Colon (tissue), 2 donors: ENCODE results near the gene MUSK.
A peak's percentile ranks its signal among the peaks of the same experiment; 100 is the strongest.

Experiments
- FAIRE-seq: peaks from 2 replicates; lab custom pipeline; 2012; peaks lifted over from hg19 to GRCh38; lab: Jason Lieb, UNC
- donor health status: control.
- donor health status: control.

Gene MUSK

GRCh38 chr9:110668570-110669167 is at the start of gene MUSK:
Gene MUSK, plus strand, starts transcription at chr9:110668791. Its CDS starts 114 bp downstream, at chr9:110668905.
- FAIRE-seq: no peak

DNA sequence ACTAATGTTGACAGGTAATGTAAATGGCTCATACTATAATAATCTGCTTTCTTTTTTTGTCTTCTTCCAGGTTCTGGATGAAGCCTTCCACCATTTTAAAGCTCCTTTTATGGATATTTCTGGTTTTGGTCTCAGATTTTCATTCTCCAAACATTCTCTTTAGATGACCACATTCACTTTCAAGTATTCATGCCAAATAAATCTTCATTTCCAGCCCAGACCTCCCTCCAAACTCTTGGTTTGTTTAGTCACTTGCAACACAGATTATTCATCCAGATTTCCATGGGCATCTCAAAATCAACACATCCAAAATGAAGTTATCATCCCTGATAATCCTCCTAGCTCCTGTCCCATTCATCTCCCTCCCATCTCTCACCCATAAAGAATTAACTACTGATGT is 48.8 kb upstream of the MUSK start:
- FAIRE-seq: no peak

DNA sequence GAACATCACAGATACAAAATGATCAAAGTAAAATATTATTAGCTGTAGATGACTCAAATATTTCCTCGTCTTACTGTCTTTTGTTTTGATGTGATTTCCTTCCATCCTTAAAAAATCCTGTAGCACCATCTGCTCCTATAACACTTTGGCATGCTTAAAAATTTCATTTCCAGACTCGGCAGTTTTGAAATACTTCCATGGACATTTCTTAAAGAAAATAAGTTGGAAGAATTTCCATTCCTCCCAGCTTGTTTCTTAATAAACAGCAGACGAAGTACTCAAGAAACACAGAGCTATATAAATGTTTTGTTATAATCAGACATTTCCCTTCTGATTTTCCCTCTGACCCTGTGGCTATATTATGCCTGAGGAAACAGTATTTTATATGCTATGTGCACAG is 47.9 kb upstream of the MUSK start:
- no peak for FAIRE-seq

DNA sequence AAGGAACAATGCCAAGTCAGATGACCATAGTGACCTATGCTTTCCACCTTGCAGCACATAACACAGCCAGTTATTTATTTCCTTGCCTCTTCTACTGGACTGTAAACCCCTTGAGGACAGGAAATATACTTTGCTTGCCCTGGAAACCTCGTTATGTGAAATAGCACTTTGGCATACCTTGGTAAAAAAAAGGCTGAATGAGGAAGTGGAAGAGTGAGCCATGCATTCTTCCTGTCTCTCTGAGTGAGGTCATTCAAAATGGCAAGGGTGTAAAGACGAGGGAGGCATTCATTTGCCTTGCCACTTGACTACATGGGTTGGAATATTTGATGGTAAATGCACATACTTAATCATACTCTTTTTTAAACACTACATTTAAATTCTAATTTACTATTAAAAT is 46.2 kb upstream of the MUSK start:
- FAIRE-seq: no peak

DNA sequence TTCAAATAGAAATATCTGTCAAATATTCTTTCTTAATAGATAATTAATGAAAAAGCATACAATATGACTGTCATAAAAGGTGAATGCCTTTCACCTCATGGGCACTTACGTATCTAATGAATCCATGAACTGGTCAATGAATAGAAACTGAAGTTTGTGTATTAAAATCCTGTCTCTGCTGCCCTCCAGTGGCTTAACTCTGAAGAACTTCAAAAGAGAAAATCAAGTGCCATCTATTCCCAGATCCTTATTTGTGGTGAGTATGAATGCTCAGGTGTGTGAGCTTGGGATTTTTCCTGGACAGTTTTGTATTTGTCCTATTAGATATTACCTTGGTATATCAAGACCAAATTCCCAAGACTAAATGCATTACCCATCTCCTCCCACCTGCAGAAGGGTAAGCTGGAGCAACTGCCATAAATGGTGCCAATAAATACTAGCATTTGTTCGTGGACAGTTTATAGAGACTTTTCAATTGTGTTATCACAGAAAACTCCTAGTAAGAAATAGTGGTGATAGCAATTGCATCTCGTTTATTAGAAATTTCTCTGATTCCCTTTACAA is 45.0 kb upstream of the MUSK start:
- FAIRE-seq: peak; percentile 24

- FAIRE-seq: no peak
Measured at GRCh38 chr9:110626101-110626829, 42.3 kb upstream of the MUSK start.

DNA sequence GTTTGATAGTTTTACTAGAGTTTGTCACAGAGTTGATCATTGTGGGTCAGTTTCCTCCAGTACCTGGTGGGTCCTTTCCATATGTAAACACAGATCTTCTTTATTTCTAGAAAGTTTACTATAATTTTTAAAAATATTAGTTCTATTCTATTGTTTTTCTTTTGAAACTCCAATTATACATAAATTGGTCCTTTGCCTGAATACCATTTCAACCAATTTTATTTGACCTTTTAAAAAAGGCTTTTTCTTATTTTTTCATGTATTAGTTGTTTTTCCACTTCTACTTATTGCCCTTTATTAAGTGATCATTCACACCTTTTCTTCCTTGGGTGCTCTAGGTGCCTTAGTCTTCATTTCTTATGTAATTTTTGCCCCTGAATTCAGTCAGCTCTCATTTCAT is 33.0 kb upstream of the MUSK start:
- FAIRE-seq: no peak

DNA sequence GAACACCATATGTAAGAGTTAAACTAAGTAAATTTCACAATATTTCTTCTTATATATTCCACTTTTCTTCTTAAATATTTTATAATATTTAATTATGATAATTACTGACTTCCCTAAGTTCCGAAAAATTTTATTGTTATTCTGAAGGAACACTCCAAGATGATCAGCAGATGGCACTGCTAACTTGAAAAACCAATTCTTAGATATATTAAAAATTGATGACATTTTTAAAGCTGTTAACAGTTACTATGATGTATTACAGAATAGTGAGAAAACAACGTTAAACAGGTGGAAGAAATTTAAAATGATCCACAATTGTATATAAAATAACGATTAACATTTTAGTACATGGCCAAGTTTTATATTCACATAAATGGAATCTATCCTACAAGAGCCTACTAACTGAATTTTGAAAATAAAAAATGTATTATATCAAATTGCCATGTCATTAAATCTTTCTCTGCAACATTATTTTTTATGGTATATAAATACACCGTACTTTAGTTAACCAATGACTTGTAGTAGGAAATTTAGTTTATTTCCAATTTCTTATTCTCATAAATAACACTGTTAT is 30.1 kb upstream of the MUSK start:
- peak; percentile 73 for FAIRE-seq

DNA sequence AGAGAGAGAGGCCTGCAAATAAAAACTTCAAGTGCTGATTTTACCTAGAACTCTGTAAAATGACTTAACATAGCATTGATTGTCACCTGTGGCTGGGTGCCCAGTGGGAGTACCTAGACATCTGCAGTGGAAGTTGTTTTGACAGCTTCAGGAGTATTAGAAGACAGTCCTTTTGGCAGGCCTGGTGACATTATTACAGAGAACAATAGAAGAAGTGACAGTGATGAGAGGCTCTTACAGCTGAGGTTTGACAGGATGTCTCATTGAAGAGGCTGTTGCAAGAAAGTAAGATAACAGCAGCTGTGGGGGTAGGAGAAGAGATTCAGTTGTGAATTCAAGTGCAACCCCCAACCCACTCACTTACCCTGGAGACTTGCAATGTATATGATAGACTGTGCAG is 27.9 kb upstream of the MUSK start:
- no peak for FAIRE-seq

GRCh38 chr9:110641293-110641692 is 27.3 kb upstream of the MUSK start:
- no peak for FAIRE-seq

GRCh38 chr9:110648696-110649095 is 19.9 kb upstream of the MUSK start:
- FAIRE-seq: no peak

- no peak for FAIRE-seq
Measured at GRCh38 chr9:110650261-110650660, 18.3 kb upstream of the MUSK start.

GRCh38 chr9:110650991-110651411 is 17.6 kb upstream of the MUSK start:
- no peak for FAIRE-seq

DNA sequence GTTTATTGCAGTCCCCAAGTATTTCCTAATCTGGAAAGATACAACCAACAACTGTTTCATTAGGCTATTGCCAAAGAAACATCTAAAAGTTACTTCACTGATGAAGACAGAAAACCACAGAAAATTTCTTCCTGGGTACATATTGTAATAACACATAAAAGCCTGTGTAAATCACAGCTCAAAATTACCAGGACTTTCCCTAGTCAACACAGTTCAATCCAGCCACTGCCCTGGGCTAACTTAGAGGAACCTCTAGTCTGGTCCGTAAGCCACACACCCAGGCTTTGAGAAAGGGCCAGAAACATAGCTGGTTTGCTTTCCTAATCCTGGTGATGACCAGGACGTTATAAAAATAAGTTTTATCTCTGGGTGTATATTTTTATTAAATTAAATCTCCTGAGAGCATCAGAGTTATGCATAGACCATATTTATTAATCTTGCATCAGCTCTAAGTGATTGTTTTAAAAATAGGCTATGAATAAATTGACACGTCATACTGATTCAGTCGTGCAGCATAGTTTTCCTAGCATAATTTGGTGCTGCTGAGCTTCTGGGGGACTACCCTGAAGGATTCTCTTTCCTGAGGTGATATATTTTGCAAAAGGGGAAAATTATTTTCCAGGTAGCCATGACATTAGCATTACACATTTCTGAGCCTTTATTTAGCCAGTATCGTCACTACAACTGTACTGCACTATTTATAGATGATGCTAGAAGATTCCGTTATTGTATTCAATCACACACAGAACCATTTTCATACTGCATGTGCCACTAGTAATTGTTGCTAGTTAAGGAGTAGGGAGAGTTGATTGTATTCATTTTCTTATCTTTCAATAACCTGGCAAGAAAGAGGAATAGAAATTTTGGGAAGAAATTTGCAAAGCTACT is 12.6 kb upstream of the MUSK start:
- FAIRE-seq: no peak

GRCh38 chr9:110659891-110660541 is 8.6 kb upstream of the MUSK start:
- no peak for FAIRE-seq

GRCh38 chr9:110669433-110669832 is 842 bp downstream of the MUSK start:
- FAIRE-seq: no peak

DNA sequence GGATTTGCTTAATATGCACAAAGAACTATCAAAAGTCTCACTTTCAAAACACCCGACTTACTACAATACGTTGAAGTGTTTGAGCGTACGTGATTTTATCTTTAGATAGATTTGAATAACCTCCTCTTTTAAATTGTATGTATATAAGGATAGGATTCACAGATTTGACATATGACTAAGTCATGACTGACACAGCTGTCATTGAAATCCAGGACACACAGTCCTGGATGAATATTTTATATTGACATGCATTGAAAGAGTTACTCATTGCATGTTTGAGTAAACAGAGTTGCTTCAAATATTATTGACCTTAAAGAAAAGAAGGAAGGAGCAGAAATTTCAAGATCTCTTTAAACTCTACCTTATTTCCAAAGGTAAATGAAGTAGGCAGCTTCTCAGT is 3.3 kb downstream of the MUSK start:
- no peak for FAIRE-seq

DNA sequence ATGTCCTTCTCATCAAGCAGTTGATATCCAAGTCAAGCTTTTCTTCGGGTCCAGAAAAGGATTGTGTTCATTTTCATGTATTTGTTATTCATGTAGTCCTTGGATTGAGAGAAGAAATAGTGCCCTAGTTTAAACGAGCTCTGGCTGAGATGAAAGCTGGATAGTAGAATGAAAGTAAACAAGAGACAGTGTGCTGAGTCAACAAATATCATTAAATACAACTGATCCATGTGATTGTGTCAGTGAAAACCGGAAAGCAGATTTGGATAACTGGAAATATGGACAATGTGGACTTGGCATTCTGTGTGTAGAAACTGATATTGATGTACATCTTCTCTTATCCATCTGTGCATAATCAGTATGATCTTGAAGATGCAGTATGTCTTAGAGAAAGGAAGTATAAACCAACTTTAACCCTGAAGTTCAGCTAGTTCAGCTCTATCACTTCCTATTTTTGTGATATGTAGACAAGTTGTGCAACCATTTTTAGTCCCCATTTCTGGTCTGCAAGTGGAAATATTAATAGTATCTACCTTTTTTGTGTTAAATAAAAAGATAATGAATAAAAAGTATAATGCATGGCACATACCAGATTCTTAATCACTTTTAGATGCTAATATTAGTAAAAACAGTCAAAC is 4.4 kb downstream of the MUSK start:
- FAIRE-seq: no peak

- no peak for FAIRE-seq
Measured at GRCh38 chr9:110687497-110687896, 18.9 kb downstream of the MUSK start.

DNA sequence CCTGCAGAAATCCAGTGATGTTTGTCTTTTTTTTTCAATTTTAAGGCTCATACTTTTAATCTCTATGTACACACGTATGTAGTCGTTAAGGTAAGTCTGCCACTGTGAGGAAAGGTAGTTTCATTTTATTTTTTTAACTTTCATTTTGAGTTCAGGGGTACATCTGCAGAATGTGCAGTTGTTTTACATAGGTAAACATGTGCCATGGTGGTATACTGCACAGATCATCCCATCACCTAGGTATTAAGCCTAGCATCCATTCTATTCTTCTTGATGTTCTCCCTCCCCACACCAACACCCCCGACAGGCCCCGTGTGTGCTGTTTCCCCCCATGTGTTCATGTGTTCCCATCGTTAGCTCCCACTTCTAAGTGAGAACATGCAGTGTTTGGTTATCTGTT is 19.7 kb downstream of the MUSK start:
- no peak for FAIRE-seq

GRCh38 chr9:110691002-110691549 is 22.5 kb downstream of the MUSK start:
- no peak for FAIRE-seq
